Keratinocyte (primary cell): ENCODE data around the gene SYT12.

Experiments used
- EZH2 ChIP-seq: IDR thresholded peaks from one replicate; pipeline ENCODE4 v1.6.1; 2012; ENCODE audit warnings: inconsistent platforms, mild to moderate bottlenecking, low read length, moderate library complexity
- TF ChIP-seq, protein P1 (sequence below), 3 experiments: IDR thresholded peaks in 1 of 3; conservative IDR thresholded peaks in 1 of 3; optimal IDR thresholded peaks in 1 of 3; 2 replicates in 2 of 3; 3 replicates in 1 of 3; pipeline versions ENCODE3 to v1.5.1; 2011; ENCODE audit warnings: low read length in 3 of 3, mild to moderate bottlenecking in 3 of 3, moderate library complexity in 2 of 3, control low read depth in 1 of 3, inconsistent platforms in 1 of 3; ENCODE audit not compliant: insufficient read depth in 2 of 3; ENCODE audit errors: extremely low read depth in 1 of 3

DNA sequence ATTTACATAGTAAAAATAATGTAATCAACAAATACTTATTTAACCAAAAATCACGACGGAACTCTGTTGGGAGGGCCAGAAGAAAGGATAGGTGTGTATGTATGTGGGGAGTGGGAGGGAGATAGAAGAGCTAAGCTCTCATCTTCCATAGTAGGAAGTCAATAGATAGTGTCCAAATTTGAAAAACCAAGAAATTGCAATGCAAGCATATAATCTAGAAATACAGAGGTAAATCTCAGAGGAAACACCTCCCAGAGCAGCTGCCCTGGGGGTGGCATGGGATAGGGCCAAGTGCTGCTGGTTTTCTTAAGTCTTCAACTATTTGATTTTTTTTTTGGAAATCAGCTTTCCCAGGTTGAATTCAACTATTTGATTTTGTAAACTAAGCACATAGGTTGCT, 30.9 kb upstream of the SYT12 start:
- TF ChIP-seq, protein P1, sequence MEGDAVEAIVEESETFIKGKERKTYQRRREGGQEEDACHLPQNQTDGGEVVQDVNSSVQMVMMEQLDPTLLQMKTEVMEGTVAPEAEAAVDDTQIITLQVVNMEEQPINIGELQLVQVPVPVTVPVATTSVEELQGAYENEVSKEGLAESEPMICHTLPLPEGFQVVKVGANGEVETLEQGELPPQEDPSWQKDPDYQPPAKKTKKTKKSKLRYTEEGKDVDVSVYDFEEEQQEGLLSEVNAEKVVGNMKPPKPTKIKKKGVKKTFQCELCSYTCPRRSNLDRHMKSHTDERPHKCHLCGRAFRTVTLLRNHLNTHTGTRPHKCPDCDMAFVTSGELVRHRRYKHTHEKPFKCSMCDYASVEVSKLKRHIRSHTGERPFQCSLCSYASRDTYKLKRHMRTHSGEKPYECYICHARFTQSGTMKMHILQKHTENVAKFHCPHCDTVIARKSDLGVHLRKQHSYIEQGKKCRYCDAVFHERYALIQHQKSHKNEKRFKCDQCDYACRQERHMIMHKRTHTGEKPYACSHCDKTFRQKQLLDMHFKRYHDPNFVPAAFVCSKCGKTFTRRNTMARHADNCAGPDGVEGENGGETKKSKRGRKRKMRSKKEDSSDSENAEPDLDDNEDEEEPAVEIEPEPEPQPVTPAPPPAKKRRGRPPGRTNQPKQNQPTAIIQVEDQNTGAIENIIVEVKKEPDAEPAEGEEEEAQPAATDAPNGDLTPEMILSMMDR (optimal IDR thresholded peaks at IDR 0.05 in 1 of 3, IDR thresholded peaks at IDR 0.05 in 1 of 3, conservative IDR thresholded peaks at IDR 0.05 in 1 of 3; ENCODE audit: extremely low read depth in 1 of 3, insufficient read depth in 2 of 3, low read length in 3 of 3), result no peak
- TF ChIP-seq EZH2, result no peak
